Parathyroid adenoma (tissue), 2 donors: ENCODE measurements around the gene SUSD1.

Experiments used
- H2AFZ ChIP-seq: fragments of 300-600 bp; sonication (generic); one replicate; pipeline ENCODE4 v1.7.0; 2017; ENCODE audit warnings: antibody characterized with exemption, mild to moderate bottlenecking
- H3K27ac ChIP-seq: fragments of 300-600 bp; sonication (generic); one replicate; pipeline ENCODE4 v1.7.0; 2017
- H3K27me3 ChIP-seq: fragments of 300-600 bp; sonication (generic); one replicate; pipeline ENCODE4 v1.7.0; 2017; ENCODE audit warnings: low read length; ENCODE audit not compliant: control insufficient read depth, insufficient read depth
- H3K36me3 ChIP-seq: fragments of 300-600 bp; sonication (generic); one replicate; pipeline ENCODE4 v1.7.0; 2017; ENCODE audit warnings: low read length; ENCODE audit not compliant: control insufficient read depth, insufficient read depth
- H3K4me1 ChIP-seq: fragments of 300-600 bp; sonication (generic); one replicate; pipeline ENCODE4 v1.7.0; 2017; ENCODE audit warnings: control low read depth
- H3K4me2 ChIP-seq: fragments of 300-600 bp; sonication (generic); one replicate; pipeline ENCODE4 v1.7.0; 2017; ENCODE audit warnings: low read length
- H3K4me3 ChIP-seq: fragments of 300-600 bp; sonication (generic); one replicate; pipeline ENCODE4 v1.7.0; 2017; ENCODE audit warnings: low read depth, low read length
- H3K79me2 ChIP-seq: fragments of 300-600 bp; sonication (generic); one replicate; pipeline ENCODE4 v1.7.0; 2017; ENCODE audit warnings: control low read depth
- H3K9ac ChIP-seq: fragments of 300-600 bp; sonication (generic); one replicate; pipeline ENCODE4 v1.7.0; 2017; ENCODE audit warnings: mild to moderate bottlenecking
- H3K9me3 ChIP-seq: fragments of 300-600 bp; sonication (generic); one replicate; pipeline ENCODE4 v1.7.0; 2017; ENCODE audit warnings: low read length; ENCODE audit not compliant: control insufficient read depth
- CTCF ChIP-seq: fragments of 300-600 bp; sonication (generic); IDR thresholded peaks from one replicate; pipeline ENCODE4 v1.7.0; 2017; ENCODE audit warnings: antibody characterized with exemption, mild to moderate bottlenecking
- donor health status: primary hyperparathyroidism.

SUSD1 gene

GRCh38 chr9:112207451-112207850, 32.4 kb upstream of the SUSD1 start:
- Histone ChIP-seq H3K36me3 (no peaks in the 10 kb centered on the region), H3K27ac (no peak overlapping the region)

GRCh38 chr9:112203536-112203935, 28.4 kb upstream of the SUSD1 start:
- TF ChIP-seq CTCF = no peak
- no peak overlapping the region for H3K4me3 ChIP-seq
- H2AFZ ChIP-seq = no peak overlapping the region
- no peak overlapping the region for H3K9ac ChIP-seq
- no peak overlapping the region for H3K27ac ChIP-seq
- H3K36me3 ChIP-seq = no peaks in the 10 kb centered on the region
- no peak overlapping the region for H3K4me2 ChIP-seq
- H3K4me1 ChIP-seq = no peaks in the 10 kb centered on the region
- peaks cover 3% of the 10 kb centered on the region for H3K9me3 ChIP-seq
- H3K27me3 ChIP-seq = no peaks in the 10 kb centered on the region
- no peaks in the 10 kb centered on the region for H3K79me2 ChIP-seq

More at GRCh38 chr9:112207451-112207850, 32.4 kb upstream of the SUSD1 start:
- Histone ChIP-seq H3K9me3 (peaks cover 3% of the 10 kb centered on the region), H3K4me1 (no peaks in the 10 kb centered on the region), H3K4me2 (no peak overlapping the region), H2AFZ (no peak overlapping the region), H3K27me3 (no peaks in the 10 kb centered on the region), H3K4me3 (no peak overlapping the region), H3K79me2 (no peaks in the 10 kb centered on the region), H3K9ac (no peak overlapping the region)
- TF ChIP-seq CTCF = no peak

DNA sequence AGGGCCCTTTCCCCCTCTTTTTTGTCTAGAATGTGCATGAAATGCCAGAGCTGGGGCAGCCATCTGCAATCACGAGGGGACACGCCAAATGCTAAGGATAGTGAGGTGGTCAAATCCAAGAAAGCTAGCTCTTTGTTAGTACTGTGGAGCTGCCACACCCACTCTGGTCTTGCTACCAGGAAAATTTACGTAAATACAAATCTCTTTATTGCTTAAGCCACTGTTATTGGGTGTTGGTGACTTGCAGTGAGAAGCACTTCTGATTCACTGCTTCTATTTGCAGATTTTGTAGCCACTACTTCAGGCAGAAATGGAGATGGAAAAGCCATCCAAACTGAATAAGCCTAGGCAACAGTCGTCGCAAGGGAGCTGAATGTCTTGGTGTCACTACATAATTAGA, 25.6 kb upstream of the SUSD1 start:
- no peaks in the 10 kb centered on the region for H3K4me1 ChIP-seq
- no peak overlapping the region for H3K4me2 ChIP-seq
- no peak overlapping the region for H2AFZ ChIP-seq
- no peak overlapping the region for H3K27ac ChIP-seq
- no peaks in the 10 kb centered on the region for H3K79me2 ChIP-seq
- no peak overlapping the region for H3K4me3 ChIP-seq
- H3K36me3 ChIP-seq = no peaks in the 10 kb centered on the region
- peaks cover 3% of the 10 kb centered on the region for H3K9me3 ChIP-seq
- H3K9ac ChIP-seq = no peak overlapping the region
- no peaks in the 10 kb centered on the region for H3K27me3 ChIP-seq
- no peak for TF ChIP-seq CTCF

DNA sequence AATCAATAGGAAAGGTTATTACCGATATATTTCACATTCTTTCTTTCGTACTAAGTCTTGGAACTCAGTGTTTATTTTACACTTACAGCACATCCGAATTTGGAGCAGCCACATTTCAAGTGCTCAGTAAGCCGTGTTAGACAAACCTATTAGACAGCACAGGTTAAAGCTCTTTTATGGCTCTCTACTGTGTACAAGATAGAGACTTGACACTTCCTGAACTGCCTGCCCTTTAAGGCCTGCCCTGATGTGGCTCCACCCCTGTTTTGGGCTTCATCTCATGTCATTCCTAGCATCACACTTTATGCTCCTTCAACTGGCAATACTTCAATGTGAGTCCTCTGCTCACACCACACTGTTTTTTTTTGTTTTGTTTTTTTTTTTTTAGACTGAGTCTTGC, 23.5 kb upstream of the SUSD1 start:
- TF ChIP-seq CTCF = no peak
- peaks cover 3% of the 10 kb centered on the region for H3K9me3 ChIP-seq
- no peak overlapping the region for H3K27ac ChIP-seq
- H3K4me1 ChIP-seq = no peaks in the 10 kb centered on the region
- H3K79me2 ChIP-seq = no peaks in the 10 kb centered on the region
- H2AFZ ChIP-seq = no peak overlapping the region
- no peak overlapping the region for H3K4me2 ChIP-seq
- no peak overlapping the region for H3K9ac ChIP-seq
- no peaks in the 10 kb centered on the region for H3K27me3 ChIP-seq
- H3K36me3 ChIP-seq = no peaks in the 10 kb centered on the region
- H3K4me3 ChIP-seq = no peak overlapping the region

DNA sequence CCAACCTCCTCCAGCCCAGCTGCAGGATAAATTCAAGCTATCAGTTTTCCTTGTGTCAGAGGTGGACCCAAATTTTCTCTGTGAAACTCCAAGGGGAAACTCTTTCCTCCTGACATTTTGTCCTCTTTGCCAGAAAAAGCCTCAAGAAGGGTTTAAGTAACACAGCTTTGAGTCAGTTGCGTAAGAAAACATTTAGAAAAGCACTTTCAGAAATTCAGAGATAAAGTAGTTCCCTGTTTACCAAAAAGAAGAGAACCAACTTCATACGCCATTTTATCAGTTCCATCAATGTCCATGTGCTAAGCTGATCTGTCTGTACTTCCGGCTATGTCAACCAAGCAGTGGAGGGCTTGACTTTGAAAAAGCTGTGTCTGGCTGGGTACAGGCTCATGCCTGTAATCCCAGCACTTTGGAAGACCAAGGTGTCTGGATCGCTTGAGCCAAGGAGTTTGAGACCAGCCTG, 19.9 kb upstream of the SUSD1 start:
- H3K36me3 ChIP-seq = no peaks in the 10 kb centered on the region
- no peak overlapping the region for H3K27ac ChIP-seq

More for the DNA sequence above, 19.9 kb upstream of the SUSD1 start:
- no peaks in the 10 kb centered on the region for H3K79me2 ChIP-seq
- H3K4me3 ChIP-seq = no peak overlapping the region
- H3K9ac ChIP-seq = no peak overlapping the region
- H3K27me3 ChIP-seq = no peaks in the 10 kb centered on the region
- H3K4me1 ChIP-seq = no peaks in the 10 kb centered on the region
- H2AFZ ChIP-seq = no peak overlapping the region
- no peak overlapping the region for H3K4me2 ChIP-seq
- no peaks in the 10 kb centered on the region for H3K9me3 ChIP-seq
- no peak for TF ChIP-seq CTCF
